Stimulated activated CD8-positive, alpha-beta memory T cell treated with anti-CD3 and anti-CD28 coated beads, Interleukin-15, amount 100 ng/mL, for 48 hours (primary cell): ENCODE data around the gene DPEP1.

Experiments
- DNase-seq, 2 donors: peaks; one replicate each; pipeline ENCODE4 v3.0.0-alpha.2; 2020; ENCODE audit warnings: low read depth in 2 of 2

DPEP1 gene

DNA sequence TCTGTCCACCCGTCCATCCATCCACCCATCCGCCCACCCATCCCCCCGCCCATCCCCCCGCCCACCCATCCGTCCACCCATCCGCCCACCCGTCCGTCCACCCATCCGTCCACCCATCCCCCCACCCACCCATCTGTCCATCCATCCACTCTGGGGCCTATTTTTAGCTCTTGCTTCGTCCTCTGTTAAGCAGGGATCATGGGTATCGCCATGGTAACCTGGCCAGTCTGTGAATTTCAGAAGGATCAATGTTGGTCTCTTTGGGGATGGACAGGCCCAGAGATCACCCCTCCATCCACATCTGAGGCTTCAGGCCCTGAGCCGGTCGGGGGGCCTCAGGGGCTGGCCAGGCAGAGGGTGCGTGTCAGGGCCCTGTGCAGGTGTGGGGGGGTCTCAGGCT, 15.2 kb upstream of the DPEP1 start:
- no peak for DNase-seq

DNA sequence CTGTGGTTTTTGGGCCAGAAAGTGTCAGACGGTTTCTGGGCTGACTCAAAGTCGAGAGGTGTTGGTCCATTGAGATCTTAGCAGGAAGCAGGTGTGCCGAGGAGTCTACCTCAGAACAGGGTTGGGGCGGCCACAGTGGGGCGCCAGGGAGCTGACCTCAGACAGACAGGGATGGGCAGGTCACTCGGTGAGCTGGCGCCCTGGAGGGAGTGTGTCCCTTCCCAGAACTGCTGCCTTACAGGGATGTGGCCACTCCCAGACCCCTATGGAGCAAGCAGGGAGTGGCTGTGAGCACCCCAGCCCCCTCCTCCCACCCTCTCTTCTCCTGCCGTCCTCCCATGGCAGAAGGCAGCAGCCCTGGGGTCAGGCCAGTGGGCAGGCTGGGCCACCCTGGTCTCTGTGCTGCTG, 14.0 kb upstream of the DPEP1 start:
- DNase-seq = peak in 1 of 2 donors; percentile 23

GRCh38 chr16:89599902-89600301, 13.5 kb upstream of the DPEP1 start:
- DNase-seq = no peak

DNA sequence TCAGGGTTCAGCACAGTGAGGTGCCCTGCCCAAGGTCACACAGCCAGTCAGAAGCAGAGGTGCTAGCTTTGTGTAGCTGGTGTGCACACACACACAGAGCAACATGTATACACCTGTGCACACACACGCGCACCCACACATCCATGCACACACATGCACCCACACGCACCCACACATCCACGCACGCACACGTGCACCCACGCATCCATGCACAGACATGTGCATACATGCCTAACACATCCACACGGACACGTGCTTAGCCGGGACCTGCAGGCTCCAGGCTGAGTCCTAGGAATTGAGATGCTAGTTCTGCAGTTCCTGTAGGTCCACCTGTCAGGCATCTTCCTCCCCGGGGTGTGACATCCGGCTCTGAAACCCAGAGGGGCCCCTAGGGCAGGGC, 13.0 kb upstream of the DPEP1 start:
- DNase-seq = no peak

- DNase-seq = no peak
Observed at GRCh38 chr16:89600956-89601355, 12.5 kb upstream of the DPEP1 start.

- DNase-seq = no peak
Observed at GRCh38 chr16:89601906-89602272, 11.6 kb upstream of the DPEP1 start.

- DNase-seq = peak; percentile 52 to 61
Observed at GRCh38 chr16:89602273-89602951, 11.0 kb upstream of the DPEP1 start.

GRCh38 chr16:89602952-89603590, 10.4 kb upstream of the DPEP1 start:
- no peak for DNase-seq

- DNase-seq = no peak
Observed at GRCh38 chr16:89604764-89605163, 8.7 kb upstream of the DPEP1 start.

GRCh38 chr16:89605186-89605970, 8.1 kb upstream of the DPEP1 start:
- no peak for DNase-seq

DNA sequence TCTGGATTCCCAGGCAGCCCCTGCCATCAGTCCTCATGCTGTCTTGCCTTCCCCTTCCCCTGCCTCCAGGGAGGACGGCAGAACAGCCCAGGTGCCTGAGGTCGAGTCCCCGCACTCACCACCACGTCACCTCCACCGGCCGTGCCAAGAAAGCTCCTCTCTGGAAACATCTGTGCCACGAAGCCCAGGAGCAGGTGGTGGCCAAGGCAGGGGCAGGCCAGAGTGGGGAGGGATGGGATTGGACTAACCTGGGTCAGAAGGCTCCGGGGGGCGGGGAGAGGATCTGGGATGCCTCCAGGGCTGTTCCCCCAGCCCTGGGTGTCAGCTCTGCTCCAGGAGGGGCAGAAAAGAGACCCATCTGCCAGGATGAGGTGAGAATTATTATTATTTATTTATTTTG, 7.4 kb upstream of the DPEP1 start:
- no peak for DNase-seq

DNA sequence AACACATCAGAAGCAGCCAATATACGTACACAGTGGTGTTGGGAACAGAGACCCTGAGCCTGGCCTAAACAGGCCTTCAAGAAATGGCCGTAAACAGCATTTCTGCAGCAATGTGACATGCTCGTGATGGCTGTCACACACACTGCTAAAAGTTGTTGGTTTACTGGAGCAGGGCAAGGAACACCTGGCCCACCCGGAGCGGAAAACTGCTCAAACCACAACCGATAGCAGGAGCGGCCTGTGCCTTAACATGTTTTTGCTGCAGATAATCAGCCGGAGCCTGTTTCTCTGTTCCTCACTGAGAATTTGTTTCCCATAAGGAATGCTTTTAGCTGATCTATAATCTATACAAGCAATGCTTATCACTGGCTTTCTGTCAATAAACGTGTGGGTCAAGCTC, 6.0 kb upstream of the DPEP1 start:
- no peak for DNase-seq

DNA sequence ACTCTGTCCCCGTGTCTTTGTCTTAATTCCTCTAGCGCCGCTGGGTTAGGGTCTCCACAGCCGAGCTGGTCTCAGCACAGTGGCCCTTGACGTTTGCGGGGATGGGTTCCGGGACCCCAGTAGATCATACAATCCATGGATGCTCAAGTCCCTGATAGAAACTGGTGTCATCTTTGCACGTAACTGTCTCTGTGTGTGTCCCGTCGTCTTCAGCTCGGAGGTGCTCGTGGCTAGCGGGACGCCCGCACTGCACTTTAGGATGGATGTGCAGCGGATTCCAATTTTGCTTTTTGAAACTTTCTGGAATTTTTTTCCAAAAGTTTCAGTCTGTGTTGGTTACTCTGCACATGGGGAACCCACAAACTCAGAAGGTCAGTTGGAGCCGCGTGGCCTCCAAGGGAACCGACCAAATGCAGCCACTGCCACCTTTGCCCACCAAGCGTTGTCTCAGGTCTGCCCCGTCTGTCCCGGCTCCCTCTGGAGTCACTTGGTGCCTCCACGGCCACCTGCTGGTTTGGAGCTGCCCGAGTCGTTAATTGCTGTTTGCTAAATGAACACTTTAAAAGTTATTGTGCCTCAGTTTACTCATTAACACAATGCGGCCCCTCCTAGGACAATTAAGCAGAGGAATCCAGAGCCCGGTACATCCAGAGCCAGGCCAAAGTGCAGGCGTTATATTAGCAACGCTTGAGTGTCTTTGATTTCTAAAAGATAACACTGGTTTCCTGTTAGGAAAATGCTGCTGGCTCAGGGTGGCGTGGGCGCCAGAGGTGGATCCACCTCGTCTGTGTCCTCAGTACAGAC, 5.3 kb upstream of the DPEP1 start:
- no peak for DNase-seq

- DNase-seq = no peak
Observed at GRCh38 chr16:89610108-89610453, 3.4 kb upstream of the DPEP1 start.

GRCh38 chr16:89612415-89613166, 851 bp upstream of the DPEP1 start:
- DNase-seq = no peak

DNA sequence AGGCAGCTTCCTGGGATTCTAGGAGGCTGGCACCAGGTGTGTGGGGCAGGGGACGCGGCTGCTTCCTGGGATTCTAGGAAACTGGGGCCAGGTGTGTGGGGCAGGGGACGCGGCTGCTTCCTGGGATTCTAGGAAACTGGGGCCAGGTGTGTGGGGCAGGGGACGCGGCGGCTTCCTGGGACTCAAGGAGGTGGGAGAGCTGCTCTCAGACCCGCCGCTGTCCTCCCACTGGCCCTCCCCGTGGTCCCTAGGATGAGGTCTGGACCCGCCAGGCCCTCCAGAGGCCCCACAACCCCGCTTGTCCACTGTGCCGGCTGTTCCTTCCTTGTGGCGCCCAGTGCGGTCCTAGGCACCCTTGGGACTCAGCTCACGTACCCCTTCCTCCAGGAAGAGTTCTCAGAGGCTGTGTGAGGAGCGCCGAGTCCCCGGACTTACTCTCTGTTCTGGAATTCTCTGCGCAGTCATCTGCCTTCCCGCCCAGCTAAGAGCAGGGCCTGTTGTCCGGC, 565 bp downstream of the DPEP1 start:
- DNase-seq = no peak

GRCh38 chr16:89615176-89615575, 1.7 kb downstream of the DPEP1 start:
- DNase-seq = no peak

DNA sequence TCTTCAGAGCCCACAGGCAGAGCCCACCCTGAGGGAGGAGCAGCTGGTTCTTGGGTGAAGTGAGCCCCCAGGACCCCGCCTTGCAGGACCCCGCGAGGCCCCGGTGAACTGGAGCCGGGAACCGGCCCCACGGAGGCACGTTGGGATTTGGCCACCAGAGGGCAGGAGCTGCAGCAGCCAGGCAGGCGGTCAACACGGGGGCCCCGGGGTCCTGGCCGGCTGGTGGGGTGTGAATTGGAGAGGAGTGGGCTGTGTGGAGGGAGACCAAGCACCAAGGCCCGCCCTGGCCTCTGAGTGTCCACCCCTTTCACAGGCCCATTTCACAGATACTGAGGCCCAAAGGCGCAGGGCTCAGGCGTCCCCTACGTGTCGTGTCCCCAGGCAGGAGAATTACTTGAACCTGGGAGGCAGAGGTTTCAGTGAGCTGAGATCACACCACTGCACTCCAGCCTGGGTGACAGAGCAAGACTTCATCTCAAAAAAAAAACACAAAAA, 2.2 kb downstream of the DPEP1 start:
- no peak for DNase-seq

- DNase-seq = no peak
Observed at GRCh38 chr16:89616623-89617022, 3.2 kb downstream of the DPEP1 start.

DNA sequence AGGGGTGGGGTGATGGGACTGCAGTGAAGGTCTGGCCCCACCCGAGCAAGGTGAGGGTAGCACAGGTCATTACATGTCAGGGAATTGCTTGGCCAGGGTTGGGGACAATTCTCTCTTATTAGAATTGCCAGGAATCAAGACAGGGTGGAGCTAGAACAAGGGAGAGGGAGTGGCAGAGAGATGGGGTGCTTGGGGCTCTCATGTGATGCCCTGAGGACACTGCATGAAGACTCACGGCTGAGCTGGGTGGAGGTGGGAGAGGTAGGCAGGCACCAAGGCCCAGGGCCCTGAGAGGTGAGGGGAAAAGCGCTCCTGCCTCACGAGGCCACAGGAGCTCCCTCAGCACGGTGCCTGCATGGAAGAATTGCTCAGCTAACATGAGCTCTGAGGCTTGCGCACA, 3.6 kb downstream of the DPEP1 start:
- no peak for DNase-seq
